Stimulated activated CD4-positive, alpha-beta T cell treated with anti-CD3 and anti-CD28 coated beads, Interleukin-1b, Interleukin-23, amount 100 ng/mL, for 4 hours (primary cell): ENCODE data around the gene CADM3.

Source experiments
- DNase-seq, 2 donors: peaks; one replicate each; pipeline ENCODE4 v3.0.0-alpha.2; 2020; ENCODE audit warnings: low read depth in 2 of 2

The CADM3 gene

GRCh38 chr1:159172614-159173291 is 1.3 kb downstream of the CADM3 start:
- no peak for DNase-seq

DNA sequence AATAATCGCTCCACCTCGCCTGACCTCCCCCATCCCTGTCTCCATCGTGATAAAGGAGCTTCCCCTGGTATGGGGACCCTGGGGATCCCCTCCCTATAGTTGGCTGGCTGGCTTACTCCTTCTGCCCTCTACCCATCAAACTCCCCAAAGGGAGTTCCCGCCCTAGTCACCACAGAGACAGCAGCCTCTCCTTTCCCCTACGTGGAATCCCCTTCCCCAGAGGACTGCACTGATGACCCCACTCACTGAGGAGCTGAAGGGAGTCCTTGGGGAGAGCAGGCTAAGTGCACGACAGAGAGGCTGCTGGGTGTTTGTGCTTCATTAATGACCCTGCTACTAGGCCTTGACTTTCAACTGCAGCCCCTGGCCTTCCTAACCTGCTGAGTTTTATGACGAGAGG is 1.9 kb downstream of the CADM3 start:
- DNase-seq: no peak

- no peak for DNase-seq
These were observed 4.2 kb downstream of the CADM3 start for GRCh38 chr1:159175571-159175970.

DNA sequence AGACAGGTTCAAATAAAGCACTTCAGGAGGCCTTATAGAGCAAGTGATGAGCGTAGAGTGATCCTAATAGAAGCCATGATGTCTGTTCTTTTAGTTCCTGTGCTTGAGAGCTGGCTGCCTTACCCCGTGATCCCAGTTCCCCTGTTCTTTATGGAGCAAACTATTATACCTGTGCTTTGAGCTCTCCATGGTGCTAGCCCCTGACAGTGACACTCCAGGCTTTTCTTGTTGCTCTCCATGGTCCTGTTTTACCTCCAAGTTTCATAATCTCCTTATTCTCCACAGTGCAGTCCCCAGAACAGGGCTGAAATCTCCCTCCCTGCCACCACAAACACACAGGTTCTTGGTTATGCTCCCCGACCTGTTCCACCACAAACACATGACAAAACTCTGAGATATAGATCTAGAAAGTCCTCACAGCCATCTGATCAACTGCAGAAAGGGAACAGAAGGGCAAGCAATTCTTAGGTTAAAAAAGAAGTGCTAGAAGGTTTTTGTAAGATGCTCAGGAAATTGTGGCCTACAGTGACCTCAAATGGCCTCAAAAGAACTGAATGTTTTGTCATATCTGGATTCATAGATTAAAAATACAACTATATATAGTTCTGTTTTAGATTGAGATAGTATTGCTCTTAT is 6.0 kb downstream of the CADM3 start:
- DNase-seq: no peak

- no peak for DNase-seq
These were observed 8.5 kb downstream of the CADM3 start for GRCh38 chr1:159179906-159180305.

- no peak for DNase-seq
These were observed 9.1 kb downstream of the CADM3 start for GRCh38 chr1:159180516-159180915.

- no peak for DNase-seq
These were observed 10.1 kb downstream of the CADM3 start for GRCh38 chr1:159181328-159182024.

- no peak for DNase-seq
These were observed 12.8 kb downstream of the CADM3 start for GRCh38 chr1:159184201-159184600.

- no peak for DNase-seq
These were observed 13.7 kb downstream of the CADM3 start for GRCh38 chr1:159185121-159185520.

- DNase-seq: no peak
These were observed 15.6 kb downstream of the CADM3 start for GRCh38 chr1:159187033-159187432.

DNA sequence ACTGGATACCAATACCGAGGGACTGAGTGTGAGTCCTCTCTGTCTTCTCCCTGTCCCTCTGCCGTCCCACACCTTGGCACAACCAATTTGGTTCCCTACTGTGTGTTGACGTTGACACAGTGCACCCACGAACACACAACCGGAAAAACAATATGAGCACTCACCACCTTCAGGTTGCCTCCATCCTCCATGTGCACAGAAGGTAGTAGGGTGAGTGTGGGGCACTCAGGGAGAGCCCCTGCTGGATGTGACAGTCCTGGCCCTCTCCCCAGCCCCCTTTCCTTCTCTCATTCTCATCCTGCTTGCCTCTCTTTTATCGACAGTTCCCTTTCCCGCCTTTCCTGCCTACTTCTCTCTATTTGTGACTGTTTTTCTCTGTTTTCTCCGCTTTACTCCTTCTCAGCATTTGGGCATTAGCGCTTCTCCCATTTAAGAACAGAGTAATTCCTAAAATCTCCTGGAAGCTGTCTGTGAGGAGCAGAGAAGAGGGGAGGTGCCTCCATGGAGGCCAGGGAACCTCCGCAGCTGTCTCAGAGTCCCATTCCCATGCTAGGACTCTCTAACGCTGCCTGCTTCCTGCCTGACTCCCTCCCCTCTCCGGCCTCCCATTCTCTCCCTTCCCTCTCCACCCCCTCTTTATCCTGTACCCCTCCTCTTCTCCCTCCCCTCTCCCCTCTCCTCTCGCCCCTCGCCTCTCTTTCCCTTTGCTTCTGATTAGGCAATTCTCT is 16.4 kb downstream of the CADM3 start:
- no peak for DNase-seq

DNA sequence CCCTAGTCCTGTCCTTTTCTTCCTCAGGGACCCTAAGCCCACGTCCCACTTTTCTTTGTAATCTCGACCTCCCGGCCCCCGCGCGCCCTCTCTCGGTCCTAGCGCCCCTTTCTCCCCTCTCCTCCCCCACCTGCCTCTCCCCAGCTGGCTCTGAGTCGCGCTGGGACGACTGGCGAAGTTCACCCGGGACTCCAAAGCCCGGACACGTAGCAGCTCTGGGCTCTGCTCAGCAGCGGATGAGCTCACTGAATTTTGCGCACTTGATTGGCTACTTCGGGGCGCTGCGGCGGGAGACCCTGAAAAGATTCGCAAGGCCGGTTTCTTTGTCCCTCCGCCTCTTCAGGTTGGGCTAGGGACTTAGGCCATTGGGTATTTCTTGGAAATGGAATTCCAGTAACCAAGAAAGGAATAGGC is 17.0 kb downstream of the CADM3 start:
- DNase-seq: no peak

GRCh38 chr1:159190441-159190840 is 19.0 kb downstream of the CADM3 start:
- no peak for DNase-seq

GRCh38 chr1:159196543-159196942 is 25.1 kb downstream of the CADM3 start:
- no peak for DNase-seq

GRCh38 chr1:159197561-159198557 is 26.4 kb downstream of the CADM3 start:
- DNase-seq: peak; percentile 3 to 29

DNA sequence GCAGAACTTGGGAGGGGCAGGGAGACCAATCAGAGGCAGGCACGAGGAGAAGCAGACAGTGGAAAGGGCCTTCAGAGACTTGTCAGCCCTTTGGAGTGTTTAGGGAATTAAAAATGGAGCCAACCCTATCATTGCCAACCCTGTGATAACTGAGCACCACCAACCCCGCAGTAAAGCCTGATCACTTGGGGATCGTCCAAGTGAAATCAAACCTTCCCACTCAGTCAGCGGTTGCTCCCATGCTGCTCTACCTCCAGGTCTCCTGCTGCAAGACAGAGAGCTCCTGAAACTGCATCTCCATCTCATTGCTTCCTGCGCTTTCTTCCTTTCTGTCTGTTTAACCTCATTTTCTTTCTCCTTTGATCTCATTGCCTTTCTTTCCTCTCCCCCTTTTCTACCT is 28.5 kb downstream of the CADM3 start:
- no peak for DNase-seq

DNA sequence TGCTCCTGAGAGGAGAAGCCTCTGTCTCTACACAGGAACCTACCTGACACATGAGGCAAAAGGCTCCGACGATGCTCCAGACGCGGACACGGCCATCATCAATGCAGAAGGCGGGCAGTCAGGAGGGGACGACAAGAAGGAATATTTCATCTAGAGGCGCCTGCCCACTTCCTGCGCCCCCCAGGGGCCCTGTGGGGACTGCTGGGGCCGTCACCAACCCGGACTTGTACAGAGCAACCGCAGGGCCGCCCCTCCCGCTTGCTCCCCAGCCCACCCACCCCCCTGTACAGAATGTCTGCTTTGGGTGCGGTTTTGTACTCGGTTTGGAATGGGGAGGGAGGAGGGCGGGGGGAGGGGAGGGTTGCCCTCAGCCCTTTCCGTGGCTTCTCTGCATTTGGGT is 29.4 kb downstream of the CADM3 start:
- no peak for DNase-seq

- no peak for DNase-seq
These were observed 30.2 kb downstream of the CADM3 start for GRCh38 chr1:159201642-159202041.

- DNase-seq: no peak
These were observed 32.2 kb downstream of the CADM3 start for GRCh38 chr1:159203610-159204009.

DNA sequence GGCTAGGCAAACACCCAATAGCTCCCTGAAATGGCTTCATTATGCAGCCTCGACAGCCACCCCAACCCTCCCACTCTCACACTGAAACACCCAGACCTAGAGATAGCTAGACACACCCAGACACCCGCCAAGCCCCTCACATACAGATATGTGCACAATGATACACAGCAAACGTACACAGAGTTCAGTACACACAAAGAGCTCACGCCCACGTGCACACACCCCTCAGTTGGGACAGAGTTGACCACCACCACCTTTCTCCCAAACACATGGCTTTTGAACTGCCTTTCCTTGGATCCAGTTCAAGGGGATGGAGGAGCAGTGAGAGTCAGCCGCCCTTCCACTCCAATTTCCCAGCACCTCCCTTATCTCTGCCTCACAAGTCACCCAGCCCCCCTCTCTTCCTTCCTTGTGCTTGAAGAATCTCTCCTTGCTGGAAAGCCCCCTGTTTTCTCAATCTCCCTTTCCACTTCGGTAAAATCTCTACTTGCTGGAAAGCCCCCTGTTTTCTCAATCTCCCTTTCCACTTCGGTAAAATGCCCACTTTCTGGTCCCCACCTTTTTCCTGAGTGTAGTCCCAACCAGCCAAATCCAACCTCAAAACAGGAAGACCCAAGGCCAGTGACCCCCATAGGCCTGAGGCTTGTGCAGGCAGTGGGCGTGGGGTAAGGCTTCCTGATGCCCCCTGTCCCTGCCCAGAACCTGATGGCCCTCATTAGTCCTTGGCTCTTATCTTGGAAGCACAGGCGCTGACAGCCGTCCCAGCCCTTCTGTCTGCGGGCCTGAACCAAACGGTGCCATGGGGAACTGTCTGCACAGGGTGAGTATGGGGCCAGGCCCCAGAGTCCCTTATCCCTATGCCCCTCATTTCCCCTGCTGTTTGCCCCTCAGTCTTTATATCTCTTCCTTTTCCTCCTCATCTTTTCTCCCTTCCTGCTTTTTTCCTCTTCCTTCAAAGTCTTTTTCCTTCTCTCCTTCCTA is 33.0 kb downstream of the CADM3 start, which contains the start of gene ACKR1:
TSS of gene ACKR1 (plus strand) at position 715 of the 981 bp plus-strand sequence. CDS start at position 800, 85 bp downstream.
- no peak for DNase-seq
